ENCODE measurements around the gene SRGAP3.

- TF ChIP-seq BACH1 (IDR thresholded peaks at IDR 0.05; ENCODE audit: borderline replicate concordance) (no peak), JUNB (IDR thresholded peaks at IDR 0.05) (no peak), CTCF (IDR thresholded peaks at IDR 0.05 in 2 of 3, conservative IDR thresholded peaks at IDR 0.05 in 1 of 3; ENCODE audit: control insufficient read depth in 2 of 3, extremely low read depth in 1 of 3, insufficient read depth in 1 of 3, low read depth in 3 of 3, low read length in 3 of 3) (peak; percentile 59 to 85 (median 79)), POLR2A (IDR thresholded peaks at IDR 0.05; ENCODE audit: low read depth, low read length) (no peak), MTA2 (IDR thresholded peaks at IDR 0.05; ENCODE audit: low read depth) (no peak), EGR1 (IDR thresholded peaks at IDR 0.05; ENCODE audit: borderline replicate concordance in 1 of 2, low read depth in 2 of 2, low read length in 2 of 2) (no peak), POLR2AphosphoS5 (IDR thresholded peaks at IDR 0.05; ENCODE audit: low read length) (no peak), CHD1 (IDR thresholded peaks at IDR 0.05; ENCODE audit: low read depth, low read length) (no peak), TAF1 (IDR thresholded peaks at IDR 0.05; ENCODE audit: borderline replicate concordance, low read depth, low read length) (no peak), PAX5 (IDR thresholded peaks at IDR 0.05; ENCODE audit: borderline replicate concordance, low read depth, low read length) (no peak)
- TF ChIP-seq, protein P1, sequence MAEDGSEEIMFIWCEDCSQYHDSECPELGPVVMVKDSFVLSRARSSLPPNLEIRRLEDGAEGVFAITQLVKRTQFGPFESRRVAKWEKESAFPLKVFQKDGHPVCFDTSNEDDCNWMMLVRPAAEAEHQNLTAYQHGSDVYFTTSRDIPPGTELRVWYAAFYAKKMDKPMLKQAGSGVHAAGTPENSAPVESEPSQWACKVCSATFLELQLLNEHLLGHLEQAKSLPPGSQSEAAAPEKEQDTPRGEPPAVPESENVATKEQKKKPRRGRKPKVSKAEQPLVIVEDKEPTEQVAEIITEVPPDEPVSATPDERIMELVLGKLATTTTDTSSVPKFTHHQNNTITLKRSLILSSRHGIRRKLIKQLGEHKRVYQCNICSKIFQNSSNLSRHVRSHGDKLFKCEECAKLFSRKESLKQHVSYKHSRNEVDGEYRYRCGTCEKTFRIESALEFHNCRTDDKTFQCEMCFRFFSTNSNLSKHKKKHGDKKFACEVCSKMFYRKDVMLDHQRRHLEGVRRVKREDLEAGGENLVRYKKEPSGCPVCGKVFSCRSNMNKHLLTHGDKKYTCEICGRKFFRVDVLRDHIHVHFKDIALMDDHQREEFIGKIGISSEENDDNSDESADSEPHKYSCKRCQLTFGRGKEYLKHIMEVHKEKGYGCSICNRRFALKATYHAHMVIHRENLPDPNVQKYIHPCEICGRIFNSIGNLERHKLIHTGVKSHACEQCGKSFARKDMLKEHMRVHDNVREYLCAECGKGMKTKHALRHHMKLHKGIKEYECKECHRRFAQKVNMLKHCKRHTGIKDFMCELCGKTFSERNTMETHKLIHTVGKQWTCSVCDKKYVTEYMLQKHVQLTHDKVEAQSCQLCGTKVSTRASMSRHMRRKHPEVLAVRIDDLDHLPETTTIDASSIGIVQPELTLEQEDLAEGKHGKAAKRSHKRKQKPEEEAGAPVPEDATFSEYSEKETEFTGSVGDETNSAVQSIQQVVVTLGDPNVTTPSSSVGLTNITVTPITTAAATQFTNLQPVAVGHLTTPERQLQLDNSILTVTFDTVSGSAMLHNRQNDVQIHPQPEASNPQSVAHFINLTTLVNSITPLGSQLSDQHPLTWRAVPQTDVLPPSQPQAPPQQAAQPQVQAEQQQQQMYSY (CRISPR knock-in tag; IDR thresholded peaks at IDR 0.05) = no peak
These were observed 261.6 kb downstream of the SRGAP3 start for GRCh38 chr3:8987645-8988383.
